ENCODE data around the gene ARHGEF3.

ARHGEF3 gene

DNA sequence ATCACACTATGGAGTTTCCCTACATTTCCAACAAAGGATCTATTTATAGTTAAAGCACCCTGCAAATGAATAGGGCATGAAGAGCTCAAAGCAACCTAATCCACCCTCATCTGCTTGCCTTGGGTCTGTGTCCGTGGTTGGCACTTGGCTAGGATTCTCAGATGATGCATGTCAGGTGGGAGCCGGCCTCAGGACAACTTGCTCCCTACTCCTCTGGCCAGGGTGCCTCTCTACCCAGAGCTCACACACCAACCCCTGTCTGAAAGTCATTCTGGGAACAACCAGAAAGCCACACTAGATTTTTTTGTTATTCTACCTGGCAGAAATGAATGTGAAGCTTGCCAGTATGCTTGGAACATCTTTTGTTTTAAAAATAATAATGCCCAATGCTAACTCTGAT is 13.2 kb downstream of the ARHGEF3 start:
- CTCF ChIA-PET, result interaction anchor here (1.6 kb wide), 1 partner anchor 11 kb away, joined by 14 read pairs; no protein-coding TSS in a partner anchor
- TF ChIP-seq, protein P1, sequence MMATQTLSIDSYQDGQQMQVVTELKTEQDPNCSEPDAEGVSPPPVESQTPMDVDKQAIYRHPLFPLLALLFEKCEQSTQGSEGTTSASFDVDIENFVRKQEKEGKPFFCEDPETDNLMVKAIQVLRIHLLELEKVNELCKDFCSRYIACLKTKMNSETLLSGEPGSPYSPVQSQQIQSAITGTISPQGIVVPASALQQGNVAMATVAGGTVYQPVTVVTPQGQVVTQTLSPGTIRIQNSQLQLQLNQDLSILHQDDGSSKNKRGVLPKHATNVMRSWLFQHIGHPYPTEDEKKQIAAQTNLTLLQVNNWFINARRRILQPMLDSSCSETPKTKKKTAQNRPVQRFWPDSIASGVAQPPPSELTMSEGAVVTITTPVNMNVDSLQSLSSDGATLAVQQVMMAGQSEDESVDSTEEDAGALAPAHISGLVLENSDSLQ (IDR thresholded peaks at IDR 0.05), result no peak
- TF ChIP-seq NFRKB (IDR thresholded peaks at IDR 0.05) (no peak), SP1 (IDR thresholded peaks at IDR 0.05) (no peak), CTBP1 (IDR thresholded peaks at IDR 0.05; ENCODE audit: borderline replicate concordance) (no peak), HDGF (IDR thresholded peaks at IDR 0.05; ENCODE audit: borderline replicate concordance) (no peak), ZNF384 (IDR thresholded peaks at IDR 0.05) (no peak)

DNA sequence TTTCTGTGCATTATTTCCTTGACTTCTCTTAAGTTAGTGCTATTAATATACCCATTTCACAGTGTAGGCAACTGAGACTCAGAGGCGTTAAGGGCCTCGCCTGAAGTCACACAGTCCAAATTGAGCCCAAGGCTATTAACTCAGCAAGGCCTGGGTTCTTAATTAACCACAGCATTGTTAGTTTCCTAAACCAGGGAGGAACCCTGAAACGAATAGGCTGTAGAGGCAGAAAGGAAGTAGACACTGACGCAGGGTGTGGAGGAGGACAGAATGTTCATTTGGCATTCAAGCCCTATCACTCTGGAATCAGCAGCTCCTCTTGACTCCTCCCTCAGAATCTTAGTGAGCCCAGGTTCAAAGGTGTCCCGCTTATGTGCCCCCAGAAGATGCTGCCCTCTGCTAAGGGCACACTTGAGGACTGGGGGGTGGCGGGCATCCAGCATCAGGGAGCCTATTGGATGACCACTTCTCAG is 13.9 kb downstream of the ARHGEF3 start:
- POLR2A ChIA-PET, result no interaction called here
- TF ChIP-seq ELF4 (IDR thresholded peaks at IDR 0.05) (no peak), BHLHE40 (IDR thresholded peaks at IDR 0.05; ENCODE audit: borderline replicate concordance) (no peak), FOXK2 (IDR thresholded peaks at IDR 0.05) (no peak), ZNF384 (IDR thresholded peaks at IDR 0.05) (no peak), LEF1 (IDR thresholded peaks at IDR 0.05; ENCODE audit: borderline replicate concordance) (no peak), SP1 (IDR thresholded peaks at IDR 0.05) (no peak), SUZ12 (IDR thresholded peaks at IDR 0.05) (no peak), L3MBTL2 (conservative IDR thresholded peaks at IDR 0.05) (no peak), CTBP1 (IDR thresholded peaks at IDR 0.05; ENCODE audit: borderline replicate concordance) (no peak), NFRKB (IDR thresholded peaks at IDR 0.05) (no peak), FOXM1 (IDR thresholded peaks at IDR 0.05; ENCODE audit: borderline replicate concordance) (no peak), HDGF (IDR thresholded peaks at IDR 0.05; ENCODE audit: borderline replicate concordance) (no peak), ARNT (IDR thresholded peaks at IDR 0.05) (no peak), TARDBP (IDR thresholded peaks at IDR 0.05) (no peak)
- TF ChIP-seq, protein P1 (IDR thresholded peaks at IDR 0.05), result no peak
- CTCF ChIA-PET, result interaction anchor here (1.6 kb wide), 1 partner anchor 11 kb away, joined by 14 read pairs; no protein-coding TSS in a partner anchor
- DNase-seq (ENCODE audit: extremely low spot score), result no peak

More for the DNA sequence above, 13.2 kb downstream of the ARHGEF3 start:
- POLR2A ChIA-PET, result no interaction called here
- DNase-seq (ENCODE audit: extremely low spot score), result no peak

DNA sequence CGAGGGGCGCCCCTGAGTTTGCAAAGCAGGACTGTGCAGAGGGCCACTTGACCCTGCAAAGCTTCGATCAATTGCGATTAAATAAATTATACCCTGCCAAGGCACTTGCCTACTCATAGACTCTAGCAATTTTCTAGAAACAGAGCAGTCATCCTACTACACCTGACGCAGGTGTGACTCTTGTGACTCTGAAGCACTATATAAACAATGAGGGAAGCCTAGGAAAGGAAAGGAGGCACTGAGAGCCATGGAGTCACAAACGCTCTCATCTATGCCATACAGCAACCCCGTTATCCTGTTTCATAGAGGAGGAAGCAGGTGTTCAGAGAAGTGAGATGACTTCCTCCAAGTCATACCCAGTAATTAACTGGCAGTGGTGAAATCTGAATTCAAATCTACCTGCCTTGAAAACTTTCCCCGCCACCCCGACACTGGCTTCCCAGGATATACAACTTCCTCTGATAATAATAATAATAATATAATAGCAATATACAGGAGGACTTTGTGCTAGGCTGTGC is 14.4 kb downstream of the ARHGEF3 start:
- POLR2A ChIA-PET, result no interaction called here
- DNase-seq (ENCODE audit: extremely low spot score), result no peak
- TF ChIP-seq BHLHE40 (IDR thresholded peaks at IDR 0.05; ENCODE audit: borderline replicate concordance) (no peak), ELF4 (IDR thresholded peaks at IDR 0.05) (no peak), ZNF384 (IDR thresholded peaks at IDR 0.05) (no peak), FOXA1 (IDR thresholded peaks at IDR 0.05) (no peak), SP1 (IDR thresholded peaks at IDR 0.05) (no peak), ARNT (IDR thresholded peaks at IDR 0.05) (no peak), TARDBP (IDR thresholded peaks at IDR 0.05) (no peak)
- CTCF ChIA-PET, result interaction anchor here (0.7 kb wide), 1 partner anchor 12 kb away, joined by 3 read pairs; no protein-coding TSS in a partner anchor

DNA sequence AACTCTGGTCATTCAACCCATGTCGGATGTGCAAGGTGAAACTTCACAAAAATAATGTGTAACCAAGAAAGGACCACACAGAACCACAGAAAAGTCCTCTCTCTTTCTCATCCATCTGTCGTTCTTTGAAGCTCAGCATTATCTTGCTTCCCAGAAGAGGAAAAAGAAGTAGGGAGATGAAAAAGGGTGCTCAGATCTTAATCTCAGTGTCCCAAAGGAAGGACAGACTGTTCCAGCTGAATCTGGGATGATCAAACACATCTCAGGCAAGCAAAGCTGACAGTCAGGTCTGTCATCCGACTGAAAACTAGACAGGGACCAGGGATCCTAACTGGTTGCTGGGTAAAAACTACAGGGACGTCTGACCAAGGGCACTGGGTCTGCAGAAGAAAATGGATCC is 16.2 kb downstream of the ARHGEF3 start:
- ChIA-PET POLR2A (no interaction called here), CTCF (interaction anchor here (1.9 kb wide), 1 partner anchor 14 kb away, joined by 6 read pairs; no protein-coding TSS in a partner anchor)
- no peak for DNase-seq (ENCODE audit: extremely low spot score)
- TF ChIP-seq SP1 (IDR thresholded peaks at IDR 0.05) (no peak), ELF4 (IDR thresholded peaks at IDR 0.05) (no peak), BHLHE40 (IDR thresholded peaks at IDR 0.05; ENCODE audit: borderline replicate concordance) (no peak), NFRKB (IDR thresholded peaks at IDR 0.05) (no peak)

DNA sequence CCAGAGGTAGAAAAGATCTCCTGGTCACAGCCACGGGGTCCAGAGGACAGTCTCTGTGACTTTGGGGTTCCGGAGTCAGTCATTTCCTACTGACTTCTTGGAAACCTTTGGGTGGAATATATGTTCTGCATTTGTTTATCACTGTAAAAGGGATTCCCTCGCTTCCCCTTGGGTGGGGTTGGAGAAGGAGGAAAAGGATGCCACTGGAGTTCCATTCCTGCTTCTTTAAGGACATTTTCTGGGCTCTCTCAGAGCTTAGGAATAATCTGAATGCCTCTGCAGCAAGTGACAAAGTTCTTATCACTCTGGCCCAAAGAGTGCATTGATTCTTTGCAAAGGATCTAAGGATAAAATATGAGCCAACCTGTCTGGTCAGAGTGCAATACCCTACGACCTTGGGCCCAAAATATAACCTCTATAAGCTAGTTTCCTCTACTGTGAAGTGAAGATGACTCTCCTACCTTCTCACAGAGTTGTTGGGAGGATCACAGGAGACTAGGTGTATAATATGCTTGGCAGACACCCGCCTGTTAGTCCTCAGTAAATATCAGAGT is 17.2 kb downstream of the ARHGEF3 start:
- no peak for DNase-seq (ENCODE audit: extremely low spot score)
- TF ChIP-seq LEF1 (IDR thresholded peaks at IDR 0.05; ENCODE audit: borderline replicate concordance), result no peak
- TF ChIP-seq L3MBTL2 (conservative IDR thresholded peaks at IDR 0.05), result no peak
- no peak for TF ChIP-seq ARNT (IDR thresholded peaks at IDR 0.05)
- TF ChIP-seq SP1 (IDR thresholded peaks at IDR 0.05), result no peak
- no peak for TF ChIP-seq ELF4 (IDR thresholded peaks at IDR 0.05)
- TF ChIP-seq, protein P1 (IDR thresholded peaks at IDR 0.05), result no peak
- no peak for TF ChIP-seq NFRKB (IDR thresholded peaks at IDR 0.05)
- no peak for TF ChIP-seq FOXK2 (IDR thresholded peaks at IDR 0.05)
- no peak for TF ChIP-seq CTBP1 (IDR thresholded peaks at IDR 0.05; ENCODE audit: borderline replicate concordance)
- no peak for TF ChIP-seq SUZ12 (IDR thresholded peaks at IDR 0.05)
- no peak for TF ChIP-seq FOXM1 (IDR thresholded peaks at IDR 0.05; ENCODE audit: borderline replicate concordance)
- no peak for TF ChIP-seq ZNF384 (IDR thresholded peaks at IDR 0.05)
- TF ChIP-seq HDGF (IDR thresholded peaks at IDR 0.05; ENCODE audit: borderline replicate concordance), result no peak
- TF ChIP-seq FOXA1 (IDR thresholded peaks at IDR 0.05), result no peak
- ChIA-PET CTCF (interaction anchor here (1.9 kb wide), 1 partner anchor 15 kb away, joined by 6 read pairs; no protein-coding TSS in a partner anchor), POLR2A (no interaction called here)

GRCh38 chr3:56783644-56784447 is 17.9 kb downstream of the ARHGEF3 start:
- TF ChIP-seq LEF1 (IDR thresholded peaks at IDR 0.05; ENCODE audit: borderline replicate concordance) (no peak), NFRKB (IDR thresholded peaks at IDR 0.05) (no peak), SP1 (IDR thresholded peaks at IDR 0.05) (no peak)
- TF ChIP-seq, protein P1 (IDR thresholded peaks at IDR 0.05), result no peak
- POLR2A ChIA-PET, result no interaction called here
- DNase-seq (ENCODE audit: extremely low spot score), result no peak
- CTCF ChIA-PET, result interaction anchor here (1.9 kb wide), 1 partner anchor 16 kb away, joined by 6 read pairs; no protein-coding TSS in a partner anchor
